Upper lobe of right lung (tissue), 1 donor: ENCODE measurements around the gene ATP8A1. TPM values are rescaled to one million over a fixed set of nuclear protein-coding genes. Genes with fewer than 3 reads are reported as not detected.

ENCODE experiments used
- ATAC-seq: fragments of 200-7000 bp; cut with Tn5 transposase; one replicate; pipeline ENCODE4 v1.9.1; 2020; ENCODE audit warnings: mild to moderate bottlenecking, moderate library complexity
- DNase-seq: peaks from one replicate; pipeline ENCODE4 v3.0.0-alpha.2; 2020
- H3K27ac ChIP-seq: fragments of 200-600 bp; one replicate; pipeline ENCODE4 v1.8.0; 2022
- H3K27me3 ChIP-seq: fragments of 200-600 bp; one replicate; pipeline ENCODE4 v1.8.0; 2022; ENCODE audit warnings: mild to moderate bottlenecking
- H3K36me3 ChIP-seq: fragments of 200-600 bp; one replicate; pipeline ENCODE4 v1.8.0; 2022
- H3K4me1 ChIP-seq: fragments of 200-600 bp; one replicate; pipeline ENCODE4 v1.8.0; 2022
- H3K4me3 ChIP-seq: fragments of 200-600 bp; one replicate; pipeline ENCODE4 v1.8.0; 2022; ENCODE audit warnings: mild to moderate bottlenecking
- H3K9me3 ChIP-seq: fragments of 200-600 bp; one replicate; pipeline ENCODE4 v1.8.0; 2022
- CTCF ChIP-seq: fragments of 200-600 bp; IDR thresholded peaks from one replicate; pipeline ENCODE4 v1.8.0; 2022; ENCODE audit warnings: antibody characterized with exemption
- intact Hi-C: fragments of 100-400 bp; cut with DNase I; formaldehyde crosslinking; loops from one replicate; pipeline ENCODE4 v1.11.0; 2022
- total RNA-seq: library from RNA; stranded (reverse); fragmentation: NEBNext Ultra II Directional; extraction: Animal tissue kit (Norgen Biotek cat#: 25700); gene quantifications from one replicate; pipeline ENCODE4 v1.2.1, GENCODE V29; 2021
- donor health status: DM: no; HTN: yes; CAD: no; lungs with severe emphysema.

Gene ATP8A1
- total RNA-seq, 1 donor from 2014 or later = 79.3 TPM

GRCh38 chr4:42637104-42637503, 19.8 kb downstream of the ATP8A1 start:
- intact Hi-C loops = no loop called here
- Histone ChIP-seq H3K36me3 (no peaks in the 10 kb centered on the region), H3K27ac (no peak overlapping the region), H3K27me3 (no peaks in the 10 kb centered on the region), H3K4me1 (peaks cover 14% of the 10 kb centered on the region), H3K9me3 (no peaks in the 10 kb centered on the region), H3K4me3 (no peak overlapping the region)
- DNase-seq (no peak), ATAC-seq (no peak)
- TF ChIP-seq CTCF = no peak

- H3K4me3 ChIP-seq = no peak overlapping the region
- TF ChIP-seq CTCF = no peak
- no peaks in the 10 kb centered on the region for H3K36me3 ChIP-seq
- H3K27ac ChIP-seq = no peak overlapping the region
- intact Hi-C loops = no loop called here
- peaks cover 11% of the 10 kb centered on the region for H3K4me1 ChIP-seq
- no peak for DNase-seq
- H3K27me3 ChIP-seq = no peaks in the 10 kb centered on the region
- ATAC-seq = no peak
- H3K9me3 ChIP-seq = no peaks in the 10 kb centered on the region
These were observed 20.3 kb downstream of the ATP8A1 start for GRCh38 chr4:42636645-42636949.

GRCh38 chr4:42633605-42634388, 23.1 kb downstream of the ATP8A1 start:
- intact Hi-C loops = no loop called here
- Histone ChIP-seq H3K9me3 (no peaks in the 10 kb centered on the region), H3K36me3 (no peaks in the 10 kb centered on the region), H3K4me3 (no peak overlapping the region), H3K4me1 (peaks cover 6% of the 10 kb centered on the region), H3K27ac (no peak overlapping the region), H3K27me3 (no peaks in the 10 kb centered on the region)
- ATAC-seq = no peak
- DNase-seq = no peak
- no peak for TF ChIP-seq CTCF

GRCh38 chr4:42632653-42633382, 24.1 kb downstream of the ATP8A1 start:
- Histone ChIP-seq H3K27me3 (no peaks in the 10 kb centered on the region), H3K4me3 (no peak overlapping the region), H3K9me3 (no peaks in the 10 kb centered on the region), H3K4me1 (peaks cover 9% of the 10 kb centered on the region), H3K36me3 (no peaks in the 10 kb centered on the region), H3K27ac (no peak overlapping the region)
- intact Hi-C loops = no loop called here
- no peak for ATAC-seq
- no peak for TF ChIP-seq CTCF
- no peak for DNase-seq

- intact Hi-C loops = no loop called here
- DNase-seq = no peak
These were observed 26.0 kb downstream of the ATP8A1 start for GRCh38 chr4:42630908-42631307.

More at GRCh38 chr4:42630908-42631307, 26.0 kb downstream of the ATP8A1 start:
- no peak for ATAC-seq
- Histone ChIP-seq H3K9me3 (no peaks in the 10 kb centered on the region), H3K4me1 (peaks cover 17% of the 10 kb centered on the region), H3K36me3 (no peaks in the 10 kb centered on the region), H3K4me3 (no peak overlapping the region), H3K27ac (no peak overlapping the region), H3K27me3 (no peaks in the 10 kb centered on the region)
- TF ChIP-seq CTCF = no peak
